Astrocyte (in vitro differentiated cells and primary cell): ENCODE data around the gene CACNA1D.

Experiments
- CTCF ChIP-seq: IDR thresholded peaks from 2 replicates; pipeline ENCODE4 v1.5.1; 2011; ENCODE audit warnings: low read depth, mild to moderate bottlenecking, inconsistent platforms, low read length, moderate library complexity; ENCODE audit not compliant: insufficient read depth
- EZH2 ChIP-seq: IDR thresholded peaks from 2 replicates; pipeline ENCODE4 v1.6.1; 2012; ENCODE audit warnings: mild to moderate bottlenecking, low read length, inconsistent platforms; ENCODE audit not compliant: insufficient read depth

GRCh38 chr3:53748512-53749271 is 254.3 kb downstream of the CACNA1D start:
- TF ChIP-seq CTCF (no peak), EZH2 (no peak)
